ENCODE data around the gene FGF18. TPM values are rescaled to one million over a fixed set of nuclear protein-coding genes. Genes with fewer than 3 reads are reported as not detected.

Gene FGF18
- total and polyA plus RNA-seq, 9 donors: 0.27 to 7.9 (median 0.53) TPM; not detected in 1

GRCh38 chr5:171435908-171436307, 16.5 kb downstream of the FGF18 start:
- no peaks in the 10 kb centered on the region for H3K27me3 ChIP-seq
- no peak for DNase-seq
- 93 to 94% (median 93%) methylated on average over 20 of the region's 20 CpGs for WGBS, 3 donors

DNA sequence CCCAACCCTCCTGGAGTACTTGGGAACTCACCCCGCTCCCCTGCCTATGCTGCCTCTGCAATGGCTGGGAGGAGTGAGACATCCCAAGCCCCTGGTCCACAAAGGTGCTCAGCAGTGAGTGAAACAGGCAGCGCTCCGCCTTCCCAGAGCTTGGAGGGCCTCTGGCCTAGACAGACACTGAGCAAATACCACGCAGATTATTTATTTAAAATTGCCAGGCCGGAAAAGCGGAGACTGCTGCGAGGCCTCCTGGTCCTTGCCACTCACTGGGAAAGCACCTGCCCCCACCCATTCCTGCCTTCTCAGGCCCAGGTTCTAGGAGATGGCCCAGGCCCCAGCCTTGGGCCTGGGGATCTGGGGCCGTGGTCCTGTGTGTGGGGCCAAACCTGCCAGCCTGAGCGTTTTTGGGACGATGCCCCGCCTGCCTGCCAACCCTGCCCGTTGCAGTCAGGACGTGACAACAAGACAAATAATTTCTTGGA, 17.4 kb downstream of the FGF18 start:
- no peak overlapping the region for H3K4me3 ChIP-seq
- H3K27ac ChIP-seq: no peak overlapping the region
- WGBS, 3 donors: 82 to 86% (median 85%) methylated on average over 13 of the region's 13 CpGs
- TF ChIP-seq EP300 (IDR thresholded peaks at IDR 0.05) (no peak), POLR2A (IDR thresholded peaks at IDR 0.05) (no peak)
- TF ChIP-seq, protein P1, sequence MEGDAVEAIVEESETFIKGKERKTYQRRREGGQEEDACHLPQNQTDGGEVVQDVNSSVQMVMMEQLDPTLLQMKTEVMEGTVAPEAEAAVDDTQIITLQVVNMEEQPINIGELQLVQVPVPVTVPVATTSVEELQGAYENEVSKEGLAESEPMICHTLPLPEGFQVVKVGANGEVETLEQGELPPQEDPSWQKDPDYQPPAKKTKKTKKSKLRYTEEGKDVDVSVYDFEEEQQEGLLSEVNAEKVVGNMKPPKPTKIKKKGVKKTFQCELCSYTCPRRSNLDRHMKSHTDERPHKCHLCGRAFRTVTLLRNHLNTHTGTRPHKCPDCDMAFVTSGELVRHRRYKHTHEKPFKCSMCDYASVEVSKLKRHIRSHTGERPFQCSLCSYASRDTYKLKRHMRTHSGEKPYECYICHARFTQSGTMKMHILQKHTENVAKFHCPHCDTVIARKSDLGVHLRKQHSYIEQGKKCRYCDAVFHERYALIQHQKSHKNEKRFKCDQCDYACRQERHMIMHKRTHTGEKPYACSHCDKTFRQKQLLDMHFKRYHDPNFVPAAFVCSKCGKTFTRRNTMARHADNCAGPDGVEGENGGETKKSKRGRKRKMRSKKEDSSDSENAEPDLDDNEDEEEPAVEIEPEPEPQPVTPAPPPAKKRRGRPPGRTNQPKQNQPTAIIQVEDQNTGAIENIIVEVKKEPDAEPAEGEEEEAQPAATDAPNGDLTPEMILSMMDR (IDR thresholded peaks at IDR 0.05): no peak
- H3K9me3 ChIP-seq: no peaks in the 10 kb centered on the region
- no peaks in the 10 kb centered on the region for H3K27me3 ChIP-seq
- no peaks in the 10 kb centered on the region for H3K4me1 ChIP-seq (ENCODE audit: insufficient read depth)
- no peak for DNase-seq
- no peaks in the 10 kb centered on the region for H3K36me3 ChIP-seq
- intact Hi-C loops (cut with DNase I): no loop called here

More at GRCh38 chr5:171435908-171436307, 16.5 kb downstream of the FGF18 start:
- intact Hi-C loops (cut with DNase I): no loop called here
- H3K9me3 ChIP-seq: no peaks in the 10 kb centered on the region
- H3K4me3 ChIP-seq: no peak overlapping the region
- no peak for TF ChIP-seq POLR2A (IDR thresholded peaks at IDR 0.05)
- TF ChIP-seq, protein P1 (IDR thresholded peaks at IDR 0.05): no peak
- TF ChIP-seq EP300 (IDR thresholded peaks at IDR 0.05): no peak
- H3K36me3 ChIP-seq: no peaks in the 10 kb centered on the region
- H3K4me1 ChIP-seq (ENCODE audit: insufficient read depth): no peaks in the 10 kb centered on the region
- H3K27ac ChIP-seq: no peak overlapping the region

DNA sequence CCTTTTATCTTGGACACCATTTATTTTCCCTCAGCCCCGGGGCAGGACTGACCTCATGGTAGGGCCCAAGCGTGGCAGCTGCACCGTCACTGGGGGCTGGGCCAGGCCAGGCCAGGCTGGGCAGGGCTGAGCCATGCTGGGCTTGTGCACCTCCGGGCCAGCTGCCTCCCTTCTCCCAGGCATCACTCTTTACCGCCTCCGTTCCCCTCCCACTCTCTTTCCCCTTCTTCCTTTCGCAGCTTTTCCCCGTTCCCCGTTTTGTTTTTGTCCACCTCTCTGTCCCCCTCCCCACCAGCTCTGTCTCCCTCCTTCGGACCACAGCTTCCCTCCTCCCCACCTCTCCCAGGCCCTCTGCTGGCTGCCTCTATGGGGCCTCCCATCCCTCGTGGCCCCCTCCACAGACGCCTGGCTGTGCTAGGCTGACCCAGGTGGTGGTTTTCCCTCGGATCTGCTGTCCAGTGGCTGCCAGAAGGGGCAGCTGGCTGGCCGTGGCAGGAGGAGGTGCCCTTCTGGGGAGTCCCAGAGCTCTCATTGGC, 17.9 kb downstream of the FGF18 start:
- Histone ChIP-seq H3K9me3 (no peaks in the 10 kb centered on the region), H3K27ac (no peak overlapping the region), H3K36me3 (no peaks in the 10 kb centered on the region), H3K4me1 (ENCODE audit: insufficient read depth) (no peaks in the 10 kb centered on the region), H3K4me3 (no peak overlapping the region), H3K27me3 (no peaks in the 10 kb centered on the region)
- intact Hi-C loops (cut with DNase I): no loop called here
- no peak for DNase-seq
- WGBS, 3 donors: 31 to 46% (median 43%) methylated on average over 14 of the region's 14 CpGs
- no peak for TF ChIP-seq EP300 (IDR thresholded peaks at IDR 0.05)
- TF ChIP-seq POLR2A (IDR thresholded peaks at IDR 0.05): no peak
- TF ChIP-seq, protein P1 (IDR thresholded peaks at IDR 0.05): no peak

GRCh38 chr5:171438738-171439137, 19.3 kb downstream of the FGF18 start:
- intact Hi-C loops (cut with DNase I): no loop called here
- 79 to 87% (median 83%) methylated on average over 4 of the region's 4 CpGs for WGBS, 3 donors
- TF ChIP-seq EP300 (IDR thresholded peaks at IDR 0.05) (no peak), POLR2A (IDR thresholded peaks at IDR 0.05) (no peak)
- TF ChIP-seq, protein P1 (IDR thresholded peaks at IDR 0.05): no peak

More at GRCh38 chr5:171438738-171439137, 19.3 kb downstream of the FGF18 start:
- Histone ChIP-seq H3K4me3 (no peak overlapping the region), H3K4me1 (ENCODE audit: insufficient read depth) (no peaks in the 10 kb centered on the region), H3K9me3 (no peaks in the 10 kb centered on the region), H3K27me3 (no peaks in the 10 kb centered on the region), H3K27ac (no peak overlapping the region), H3K36me3 (no peaks in the 10 kb centered on the region)
- DNase-seq: no peak
